ENCODE results near the gene MAP7D2.

MAP7D2 gene

GRCh38 chrX:19966056-19966455, 150.7 kb downstream of the MAP7D2 start:
- no peak overlapping the region for H3K4me3 ChIP-seq (ENCODE audit: low read depth, low read length)
- no peaks in the 10 kb centered on the region for H3K9me3 ChIP-seq
- DNase-seq = no peak
- H3K36me3 ChIP-seq = no peaks in the 10 kb centered on the region
- TF ChIP-seq CTCF (IDR thresholded peaks at IDR 0.05; ENCODE audit: low read depth, low read length) = no peak
- no peaks in the 10 kb centered on the region for H3K4me1 ChIP-seq
- no peaks in the 10 kb centered on the region for H3K27me3 ChIP-seq

- Histone ChIP-seq H3K27me3 (no peaks in the 10 kb centered on the region), H3K4me1 (no peaks in the 10 kb centered on the region), H3K36me3 (no peaks in the 10 kb centered on the region), H3K4me3 (ENCODE audit: low read depth, low read length) (no peak overlapping the region), H3K9me3 (no peaks in the 10 kb centered on the region)
- TF ChIP-seq CTCF (IDR thresholded peaks at IDR 0.05; ENCODE audit: low read depth, low read length) = no peak
- no peak for DNase-seq
These were observed 152.5 kb downstream of the MAP7D2 start for GRCh38 chrX:19964017-19964710.

GRCh38 chrX:19960913-19961312, 155.8 kb downstream of the MAP7D2 start:
- Histone ChIP-seq H3K36me3 (no peaks in the 10 kb centered on the region), H3K4me3 (ENCODE audit: low read depth, low read length) (no peak overlapping the region), H3K4me1 (no peaks in the 10 kb centered on the region), H3K9me3 (no peaks in the 10 kb centered on the region), H3K27me3 (no peaks in the 10 kb centered on the region)
- TF ChIP-seq CTCF (IDR thresholded peaks at IDR 0.05; ENCODE audit: low read depth, low read length) = no peak
- no peak for DNase-seq

GRCh38 chrX:19958552-19959486, 157.9 kb downstream of the MAP7D2 start:
- Histone ChIP-seq H3K4me3 (ENCODE audit: low read depth, low read length) (no peak overlapping the region), H3K27me3 (no peaks in the 10 kb centered on the region), H3K36me3 (no peaks in the 10 kb centered on the region), H3K9me3 (no peaks in the 10 kb centered on the region), H3K4me1 (no peaks in the 10 kb centered on the region)
- TF ChIP-seq CTCF (IDR thresholded peaks at IDR 0.05; ENCODE audit: low read depth, low read length) = no peak
- no peak for DNase-seq

- Histone ChIP-seq H3K4me3 (ENCODE audit: low read depth, low read length) (no peak overlapping the region), H3K36me3 (no peaks in the 10 kb centered on the region), H3K9me3 (no peaks in the 10 kb centered on the region), H3K4me1 (no peaks in the 10 kb centered on the region), H3K27me3 (no peaks in the 10 kb centered on the region)
- no peak for DNase-seq
- no peak for TF ChIP-seq CTCF (IDR thresholded peaks at IDR 0.05; ENCODE audit: low read depth, low read length)
These were observed 159.8 kb downstream of the MAP7D2 start for GRCh38 chrX:19956923-19957322.

Measured in BE2C (cell line).